AG04449 (cell line): ENCODE data around the gene TEF.

Source experiments
- CTCF ChIA-PET: fragments of 350-600 bp; formaldehyde crosslinking; extraction: SDS; loops from one replicate; lab custom pipeline; 2021; ENCODE audit warnings: antibody characterized with exemption; lab: Yijun Ruan, JAX
- POLR2A ChIA-PET: fragments of 400-600, 350-600 bp; formaldehyde crosslinking; extraction: SDS; loops from one replicate; lab custom pipeline; 2020; ENCODE audit warnings: antibody characterized with exemption, inconsistent platforms; lab: Yijun Ruan, JAX
- DNase-seq: peaks from one replicate; pipeline ENCODE4 v3.0.0-alpha.2; 2010; ENCODE audit warnings: low read depth, low spot score
- H3K4me3 ChIP-seq: 2 replicates; pipeline ENCODE4 v1.5.1; 2011; ENCODE audit warnings: low read depth, mild to moderate bottlenecking, control low read depth, low read length
- TF ChIP-seq, protein P1 (sequence below): IDR thresholded peaks from one replicate; pipeline ENCODE4 v1.5.1; 2011; ENCODE audit warnings: mild to moderate bottlenecking, moderate library complexity, low read length, control low read depth, inconsistent platforms; ENCODE audit not compliant: insufficient read depth; ENCODE audit errors: missing control alignments

TEF gene

DNA sequence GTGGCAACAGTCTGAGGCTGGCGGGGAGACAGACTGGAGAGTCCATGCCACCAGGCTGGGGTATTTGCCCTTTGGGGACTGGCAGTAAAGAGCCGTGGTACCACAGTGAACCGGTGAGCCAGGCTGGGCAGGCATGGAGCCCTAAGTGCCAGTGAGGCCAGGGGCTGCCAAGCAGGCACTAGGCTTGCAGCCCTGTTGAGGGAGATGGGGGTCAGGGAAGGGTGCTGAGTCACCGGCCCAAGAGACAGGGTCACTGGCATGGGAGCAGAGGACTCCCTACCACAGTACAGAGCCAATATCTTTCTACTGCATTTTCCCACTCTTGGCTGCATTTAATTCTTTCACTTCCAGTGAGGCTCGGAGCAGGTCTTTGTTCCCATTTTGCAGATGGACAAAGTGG lies 30.7 kb upstream of the TEF start:
- TF ChIP-seq, protein P1, sequence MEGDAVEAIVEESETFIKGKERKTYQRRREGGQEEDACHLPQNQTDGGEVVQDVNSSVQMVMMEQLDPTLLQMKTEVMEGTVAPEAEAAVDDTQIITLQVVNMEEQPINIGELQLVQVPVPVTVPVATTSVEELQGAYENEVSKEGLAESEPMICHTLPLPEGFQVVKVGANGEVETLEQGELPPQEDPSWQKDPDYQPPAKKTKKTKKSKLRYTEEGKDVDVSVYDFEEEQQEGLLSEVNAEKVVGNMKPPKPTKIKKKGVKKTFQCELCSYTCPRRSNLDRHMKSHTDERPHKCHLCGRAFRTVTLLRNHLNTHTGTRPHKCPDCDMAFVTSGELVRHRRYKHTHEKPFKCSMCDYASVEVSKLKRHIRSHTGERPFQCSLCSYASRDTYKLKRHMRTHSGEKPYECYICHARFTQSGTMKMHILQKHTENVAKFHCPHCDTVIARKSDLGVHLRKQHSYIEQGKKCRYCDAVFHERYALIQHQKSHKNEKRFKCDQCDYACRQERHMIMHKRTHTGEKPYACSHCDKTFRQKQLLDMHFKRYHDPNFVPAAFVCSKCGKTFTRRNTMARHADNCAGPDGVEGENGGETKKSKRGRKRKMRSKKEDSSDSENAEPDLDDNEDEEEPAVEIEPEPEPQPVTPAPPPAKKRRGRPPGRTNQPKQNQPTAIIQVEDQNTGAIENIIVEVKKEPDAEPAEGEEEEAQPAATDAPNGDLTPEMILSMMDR: no peak
- CTCF ChIA-PET: no interaction called here
- POLR2A ChIA-PET: no interaction called here

DNA sequence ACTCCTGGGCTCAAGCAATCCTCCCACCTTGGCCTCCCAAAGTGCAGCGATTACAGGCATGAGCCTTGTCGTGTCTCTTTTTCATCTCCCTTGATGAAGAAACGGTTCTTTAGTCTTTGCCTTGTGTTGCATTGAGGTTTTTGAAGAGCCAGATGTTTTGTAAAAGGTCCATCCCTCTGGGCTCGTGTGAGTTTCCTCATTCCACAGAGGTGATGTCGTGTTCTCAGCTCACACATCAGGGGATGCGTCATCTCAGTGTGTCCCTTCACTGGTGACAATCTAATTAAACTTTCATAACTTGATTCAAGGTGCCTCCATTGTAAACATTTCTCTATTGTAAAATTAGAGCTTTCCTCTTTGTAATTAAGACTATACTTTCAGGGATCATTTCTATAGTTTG lies 29.7 kb upstream of the TEF start:
- TF ChIP-seq, protein P1: no peak
- no peak overlapping the region for H3K4me3 ChIP-seq
- POLR2A ChIA-PET: interaction anchor here (0.6 kb wide), 1 partner anchor 72 kb away, joined by 3 read pairs; no protein-coding TSS in a partner anchor
- CTCF ChIA-PET: no interaction called here
- peak; percentile 16 for DNase-seq

More for the DNA sequence above, 30.7 kb upstream of the TEF start:
- no peak for DNase-seq
- no peak overlapping the region for H3K4me3 ChIP-seq

DNA sequence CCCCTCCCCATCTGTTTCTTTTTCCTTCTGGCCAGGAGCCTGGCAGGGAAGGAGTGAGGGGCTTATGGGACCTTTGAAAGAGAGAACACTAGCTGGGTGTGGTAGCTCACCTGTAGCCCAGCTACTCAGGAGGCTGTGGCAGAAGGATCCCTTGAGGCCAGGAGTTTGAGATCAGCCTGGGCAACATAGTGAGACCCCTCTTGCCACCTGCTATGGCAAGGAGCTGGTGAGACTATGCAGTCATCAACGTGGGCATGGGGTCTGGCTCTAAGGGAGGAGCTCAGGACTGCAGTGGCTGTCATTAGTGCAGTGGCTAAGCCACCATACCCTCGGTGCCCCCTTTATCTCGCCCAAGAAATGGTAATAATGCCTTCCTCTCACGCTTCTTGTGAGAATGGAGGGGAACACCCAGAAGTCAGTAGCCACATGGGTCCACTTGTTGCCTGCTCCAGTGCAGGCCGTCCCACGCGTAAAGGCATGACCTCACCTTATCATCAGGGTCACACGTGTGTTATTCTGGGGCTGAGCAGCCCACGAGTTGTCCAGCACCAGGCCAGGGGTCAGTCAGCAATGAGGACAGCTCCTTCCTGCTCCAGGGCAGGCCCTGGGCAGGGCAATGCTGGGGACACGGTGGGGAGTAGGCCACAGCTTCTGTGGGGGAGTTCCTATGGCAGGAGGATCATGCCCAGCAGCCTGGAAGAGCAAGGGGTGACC lies 27.7 kb upstream of the TEF start:
- CTCF ChIA-PET: interaction anchor here (0.8 to 1.5 kb wide), 4 partner anchors 11 to 163 kb away, joined by 3 to 5 read pairs (median 3); no protein-coding TSS in a partner anchor
- no peak overlapping the region for H3K4me3 ChIP-seq
- POLR2A ChIA-PET: no interaction called here
- TF ChIP-seq, protein P1: no peak
- no peak for DNase-seq

DNA sequence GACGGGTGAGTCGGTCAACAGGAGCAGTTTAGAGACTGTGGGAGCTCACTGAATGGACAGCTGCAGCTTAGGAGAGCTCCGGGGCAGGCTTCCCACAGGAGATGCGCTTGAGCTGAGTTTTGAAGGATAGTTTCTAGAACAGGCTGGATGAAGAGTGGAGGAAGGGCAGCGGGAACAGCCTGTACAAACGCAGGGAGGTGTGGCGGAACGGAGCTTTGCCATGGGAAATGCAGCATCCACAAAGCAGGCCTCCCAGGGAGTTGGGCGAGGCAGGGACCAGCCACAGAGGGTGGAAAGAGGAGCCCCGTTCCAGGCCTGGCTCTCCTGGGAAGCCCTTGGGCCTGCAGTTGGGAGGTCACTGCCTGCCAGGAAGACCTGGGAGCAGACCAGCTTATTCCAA lies 26.8 kb upstream of the TEF start:
- TF ChIP-seq, protein P1: no peak
- H3K4me3 ChIP-seq: no peak overlapping the region
- POLR2A ChIA-PET: no interaction called here
- no peak for DNase-seq
- CTCF ChIA-PET: interaction anchor here (1.1 to 1.5 kb wide), 3 partner anchors 12 to 162 kb away, joined by 3 to 5 read pairs (median 3); no protein-coding TSS in a partner anchor

DNA sequence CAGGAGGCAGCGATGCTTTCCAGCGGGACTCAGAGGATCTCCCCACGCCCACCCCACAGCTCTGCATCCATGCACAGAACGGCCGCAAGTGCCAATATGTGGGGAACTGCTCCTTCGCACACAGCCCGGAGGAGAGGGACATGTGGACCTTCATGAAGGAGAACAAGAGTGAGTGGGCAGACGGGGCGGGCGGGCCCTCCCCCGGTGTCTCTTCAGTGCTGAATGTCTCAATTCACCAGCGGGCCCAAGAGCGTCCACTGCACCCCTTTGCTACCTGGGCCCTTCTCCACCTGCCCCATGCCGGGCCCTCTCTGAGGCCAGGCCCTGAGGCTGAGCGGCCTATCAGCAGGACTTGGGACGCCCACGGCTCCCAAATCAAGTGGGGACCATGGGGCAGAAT lies 25.8 kb upstream of the TEF start:
- CTCF ChIA-PET: interaction anchor here (1.3 kb wide), 1 partner anchor 22 kb away, joined by 3 read pairs; no protein-coding TSS in a partner anchor
- POLR2A ChIA-PET: no interaction called here
- DNase-seq: no peak
- TF ChIP-seq, protein P1: no peak
- no peak overlapping the region for H3K4me3 ChIP-seq

DNA sequence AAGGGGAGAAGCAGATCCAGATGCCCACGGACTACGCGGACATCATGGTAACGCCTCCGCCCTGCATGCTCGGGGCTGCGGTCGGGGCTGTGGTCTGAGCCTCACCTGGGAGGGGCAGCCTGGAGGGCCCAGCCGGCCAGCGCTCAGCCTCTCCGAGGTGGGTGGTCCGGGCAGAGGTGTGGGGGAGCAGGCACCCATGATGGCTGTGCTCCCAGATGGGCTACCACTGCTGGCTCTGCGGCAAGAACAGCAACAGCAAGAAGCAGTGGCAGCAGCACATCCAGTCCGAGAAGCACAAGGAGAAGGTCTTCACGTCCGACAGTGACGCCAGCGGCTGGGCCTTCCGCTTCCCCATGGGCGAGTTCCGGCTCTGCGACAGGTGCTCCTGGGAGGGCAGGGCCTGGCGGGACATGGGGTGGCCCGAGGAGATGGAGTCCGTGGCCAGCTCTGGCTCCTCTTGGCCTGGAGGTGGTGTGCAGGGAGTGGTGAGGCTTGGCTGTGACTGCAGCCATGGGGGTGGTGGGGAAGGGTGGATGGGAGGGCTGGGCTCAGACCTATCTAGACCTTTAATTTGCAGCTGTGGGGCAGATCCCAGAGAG lies 25.2 kb upstream of the TEF start:
- POLR2A ChIA-PET: no interaction called here
- DNase-seq: no peak
- no peak overlapping the region for H3K4me3 ChIP-seq
- CTCF ChIA-PET: interaction anchor here (1.5 kb wide), 1 partner anchor 11 kb away, joined by 4 read pairs; no protein-coding TSS in a partner anchor
- TF ChIP-seq, protein P1: no peak
